Nephron (organoid): ENCODE data around the gene MYL9.

Experiments used
- H3K27ac Mint-ChIP-seq, 3 experiments: 2 replicates each; pipeline ENCODE4 v1.8.0; 2020; ENCODE audit warnings: mixed read lengths in 3 of 3, mild to moderate bottlenecking in 2 of 3, moderate library complexity in 1 of 3
- H3K27me3 Mint-ChIP-seq: 2 replicates; pipeline ENCODE4 v1.8.0; 2021; ENCODE audit warnings: low read depth, mild to moderate bottlenecking, moderate library complexity, mixed read lengths
- H3K36me3 Mint-ChIP-seq: 2 replicates; pipeline ENCODE4 v1.8.0; 2020; ENCODE audit warnings: low read depth, mixed read lengths
- H3K4me1 Mint-ChIP-seq: 2 replicates; pipeline ENCODE4 v1.8.0; 2020; ENCODE audit warnings: mixed read lengths
- H3K4me3 Mint-ChIP-seq, 3 experiments: 2 replicates each; pipeline ENCODE4 v1.8.0; 2020; ENCODE audit warnings: mild to moderate bottlenecking in 3 of 3, mixed read lengths in 3 of 3, moderate library complexity in 2 of 3
- H3K9me3 Mint-ChIP-seq: 2 replicates; pipeline ENCODE4 v1.8.0; 2020; ENCODE audit warnings: mixed read lengths
- CTCF ChIP-seq, 3 experiments: fragments of 200-600 bp; sonication (generic); IDR thresholded peaks; one replicate each; pipeline ENCODE4 v1.5.0; 2021; ENCODE audit warnings: antibody characterized with exemption in 3 of 3; ENCODE audit not compliant: unreplicated experiment in 3 of 3

The MYL9 gene

GRCh38 chr20:36528875-36529417 is 12.4 kb upstream of the MYL9 start:
- no peaks in the 10 kb centered on the region for H3K9me3 Mint-ChIP-seq
- peaks cover 39% of the 10 kb centered on the region for H3K36me3 Mint-ChIP-seq
- no peak overlapping the region for H3K27ac Mint-ChIP-seq
- H3K27me3 Mint-ChIP-seq: no peaks in the 10 kb centered on the region
- no peak overlapping the region for H3K4me3 Mint-ChIP-seq
- no peak for TF ChIP-seq CTCF (IDR thresholded peaks at IDR 0.05; ENCODE audit: unreplicated experiment in 3 of 3)
- no peaks in the 10 kb centered on the region for H3K4me1 Mint-ChIP-seq

GRCh38 chr20:36532388-36532787 is 8.9 kb upstream of the MYL9 start:
- H3K4me3 Mint-ChIP-seq: no peak overlapping the region
- H3K27ac Mint-ChIP-seq: no peak overlapping the region
- H3K27me3 Mint-ChIP-seq: peaks cover under 1% of the 10 kb centered on the region
- H3K36me3 Mint-ChIP-seq: peaks cover 18% of the 10 kb centered on the region
- no peaks in the 10 kb centered on the region for H3K4me1 Mint-ChIP-seq
- H3K9me3 Mint-ChIP-seq: no peaks in the 10 kb centered on the region
- no peak for TF ChIP-seq CTCF (IDR thresholded peaks at IDR 0.05; ENCODE audit: unreplicated experiment in 3 of 3)

GRCh38 chr20:36532822-36533221 is 8.5 kb upstream of the MYL9 start:
- Mint-ChIP-seq H3K4me3 (no peak overlapping the region), H3K36me3 (peaks cover 13% of the 10 kb centered on the region), H3K9me3 (no peaks in the 10 kb centered on the region), H3K27ac (no peak overlapping the region), H3K27me3 (peaks cover 3% of the 10 kb centered on the region), H3K4me1 (no peaks in the 10 kb centered on the region)
- no peak for TF ChIP-seq CTCF (IDR thresholded peaks at IDR 0.05; ENCODE audit: unreplicated experiment in 3 of 3)

- peak overlapping the region in 2 of 3 experiments; percentile 62 to 77 for H3K27ac Mint-ChIP-seq
- no peaks in the 10 kb centered on the region for H3K36me3 Mint-ChIP-seq
- TF ChIP-seq CTCF (IDR thresholded peaks at IDR 0.05; ENCODE audit: unreplicated experiment in 3 of 3): no peak
- no peaks in the 10 kb centered on the region for H3K9me3 Mint-ChIP-seq
- H3K27me3 Mint-ChIP-seq: peaks cover 3% of the 10 kb centered on the region
- peak overlapping the region in 2 of 3 experiments; percentile 45 to 64 for H3K4me3 Mint-ChIP-seq
- H3K4me1 Mint-ChIP-seq: peaks cover 27% of the 10 kb centered on the region
Observed at GRCh38 chr20:36538026-36538722, 3.1 kb upstream of the MYL9 start.

GRCh38 chr20:36540551-36541211 is 638 bp upstream of the MYL9 start:
- no peak for TF ChIP-seq CTCF (IDR thresholded peaks at IDR 0.05; ENCODE audit: unreplicated experiment in 3 of 3)
- H3K27ac Mint-ChIP-seq: peak overlapping the region; percentile 74 to 96 (median 89)
- peaks cover 3% of the 10 kb centered on the region for H3K27me3 Mint-ChIP-seq
- peaks cover 41% of the 10 kb centered on the region for H3K4me1 Mint-ChIP-seq
- peak overlapping the region; percentile 79 to 90 (median 86) for H3K4me3 Mint-ChIP-seq
- H3K9me3 Mint-ChIP-seq: no peaks in the 10 kb centered on the region
- H3K36me3 Mint-ChIP-seq: peaks cover 5% of the 10 kb centered on the region
